ENCODE data around the gene GPX4. TPM values are rescaled to one million over a fixed set of nuclear protein-coding genes. Genes with fewer than 3 reads are reported as not detected.
A peak's percentile ranks its signal among the peaks of the same experiment; 100 is the strongest.

Gene GPX4
- total and polyA plus RNA-seq, 2 experiments from 2014 or later = 759 to 860 TPM

DNA sequence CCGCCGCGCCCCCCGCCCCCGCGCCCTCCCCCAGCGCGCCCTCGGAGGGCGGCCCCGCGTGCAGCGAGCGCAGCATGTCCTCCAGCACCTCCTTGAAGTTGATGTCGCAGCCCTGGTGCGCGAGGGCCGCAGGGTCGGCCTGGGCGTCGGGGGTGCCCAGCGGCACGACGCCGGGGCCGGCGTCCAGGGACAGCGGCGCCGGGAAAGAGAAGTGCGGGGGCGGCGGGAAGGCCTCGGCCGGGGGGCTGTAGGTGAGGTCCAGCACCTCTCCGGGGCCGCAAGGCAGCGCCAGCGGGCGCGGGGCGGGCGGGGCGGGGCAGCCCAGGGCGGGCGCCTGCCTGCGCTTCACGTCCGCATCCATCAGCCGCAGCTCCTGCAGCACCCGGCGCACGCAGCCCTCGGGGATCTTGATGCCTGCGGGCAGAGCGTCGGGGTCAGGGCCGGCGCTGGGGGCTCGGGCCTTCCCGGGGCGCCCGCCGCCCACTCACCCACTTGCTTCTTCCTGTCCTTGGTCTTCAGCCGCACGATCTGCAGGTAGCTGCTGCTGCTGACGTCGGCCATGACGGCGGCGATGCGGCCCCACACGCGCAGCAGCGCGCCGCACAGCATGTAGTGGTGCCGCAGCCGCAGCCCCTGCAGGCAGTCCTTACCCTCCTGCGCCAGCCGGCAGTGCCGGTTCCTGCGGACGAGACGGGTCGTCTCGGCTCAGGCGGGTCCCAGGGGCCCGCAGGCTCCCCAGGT lies 4.7 kb downstream of the GPX4 start:
- no peak overlapping the region for H3K4me3 ChIP-seq
- no peaks in the 10 kb centered on the region for H3K9me3 ChIP-seq (ENCODE audit: low read depth)

DNA sequence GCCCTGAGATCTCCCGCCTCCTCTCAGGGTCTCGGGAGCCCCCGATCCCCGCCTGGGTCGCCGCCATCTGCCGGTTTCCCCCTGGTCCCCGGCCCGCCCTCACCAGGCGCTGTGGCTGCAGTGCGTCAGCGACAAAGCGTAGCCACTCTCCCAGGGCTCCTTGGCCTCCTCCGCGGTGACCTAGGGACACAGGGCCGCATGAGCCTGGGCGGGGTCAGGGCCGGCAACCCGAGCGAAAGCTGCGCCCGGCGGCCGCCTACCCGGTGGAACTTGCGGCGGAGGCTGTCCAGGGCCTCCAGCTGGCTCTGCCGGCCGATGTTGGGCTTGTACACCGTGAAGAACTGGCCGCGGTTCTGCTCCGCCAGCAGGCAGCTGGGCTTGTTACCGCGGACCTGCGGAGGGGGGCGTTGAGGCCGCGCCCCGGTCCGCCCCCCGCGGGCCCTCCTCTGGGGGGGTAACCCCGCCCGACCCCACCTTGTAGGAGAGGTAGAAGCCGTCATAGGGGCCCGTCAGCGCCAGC lies 5.3 kb downstream of the GPX4 start:
- Histone ChIP-seq H3K36me3 (peaks cover 10% of the 10 kb centered on the region), H3K4me3 (no peak overlapping the region), H3K27ac (no peak overlapping the region), H3K9me3 (ENCODE audit: low read depth) (no peaks in the 10 kb centered on the region), H3K4me1 (ENCODE audit: low read depth) (peaks cover 21% of the 10 kb centered on the region), H3K27me3 (no peaks in the 10 kb centered on the region)
- DNase-seq (ENCODE audit: low read depth in 1 of 2, low spot score in 1 of 2) = no peak
- TF ChIP-seq, protein P1, sequence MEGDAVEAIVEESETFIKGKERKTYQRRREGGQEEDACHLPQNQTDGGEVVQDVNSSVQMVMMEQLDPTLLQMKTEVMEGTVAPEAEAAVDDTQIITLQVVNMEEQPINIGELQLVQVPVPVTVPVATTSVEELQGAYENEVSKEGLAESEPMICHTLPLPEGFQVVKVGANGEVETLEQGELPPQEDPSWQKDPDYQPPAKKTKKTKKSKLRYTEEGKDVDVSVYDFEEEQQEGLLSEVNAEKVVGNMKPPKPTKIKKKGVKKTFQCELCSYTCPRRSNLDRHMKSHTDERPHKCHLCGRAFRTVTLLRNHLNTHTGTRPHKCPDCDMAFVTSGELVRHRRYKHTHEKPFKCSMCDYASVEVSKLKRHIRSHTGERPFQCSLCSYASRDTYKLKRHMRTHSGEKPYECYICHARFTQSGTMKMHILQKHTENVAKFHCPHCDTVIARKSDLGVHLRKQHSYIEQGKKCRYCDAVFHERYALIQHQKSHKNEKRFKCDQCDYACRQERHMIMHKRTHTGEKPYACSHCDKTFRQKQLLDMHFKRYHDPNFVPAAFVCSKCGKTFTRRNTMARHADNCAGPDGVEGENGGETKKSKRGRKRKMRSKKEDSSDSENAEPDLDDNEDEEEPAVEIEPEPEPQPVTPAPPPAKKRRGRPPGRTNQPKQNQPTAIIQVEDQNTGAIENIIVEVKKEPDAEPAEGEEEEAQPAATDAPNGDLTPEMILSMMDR (IDR thresholded peaks at IDR 0.05; ENCODE audit: low read depth, low read length) = no peak

More for the DNA sequence above, 4.7 kb downstream of the GPX4 start:
- H3K4me1 ChIP-seq (ENCODE audit: low read depth) = peaks cover 18% of the 10 kb centered on the region
- no peaks in the 10 kb centered on the region for H3K27me3 ChIP-seq
- no peak for DNase-seq (ENCODE audit: low read depth in 1 of 2, low spot score in 1 of 2)
- TF ChIP-seq, protein P1 (IDR thresholded peaks at IDR 0.05; ENCODE audit: low read depth, low read length) = no peak
- H3K36me3 ChIP-seq = peaks cover 10% of the 10 kb centered on the region
- no peak overlapping the region for H3K27ac ChIP-seq

DNA sequence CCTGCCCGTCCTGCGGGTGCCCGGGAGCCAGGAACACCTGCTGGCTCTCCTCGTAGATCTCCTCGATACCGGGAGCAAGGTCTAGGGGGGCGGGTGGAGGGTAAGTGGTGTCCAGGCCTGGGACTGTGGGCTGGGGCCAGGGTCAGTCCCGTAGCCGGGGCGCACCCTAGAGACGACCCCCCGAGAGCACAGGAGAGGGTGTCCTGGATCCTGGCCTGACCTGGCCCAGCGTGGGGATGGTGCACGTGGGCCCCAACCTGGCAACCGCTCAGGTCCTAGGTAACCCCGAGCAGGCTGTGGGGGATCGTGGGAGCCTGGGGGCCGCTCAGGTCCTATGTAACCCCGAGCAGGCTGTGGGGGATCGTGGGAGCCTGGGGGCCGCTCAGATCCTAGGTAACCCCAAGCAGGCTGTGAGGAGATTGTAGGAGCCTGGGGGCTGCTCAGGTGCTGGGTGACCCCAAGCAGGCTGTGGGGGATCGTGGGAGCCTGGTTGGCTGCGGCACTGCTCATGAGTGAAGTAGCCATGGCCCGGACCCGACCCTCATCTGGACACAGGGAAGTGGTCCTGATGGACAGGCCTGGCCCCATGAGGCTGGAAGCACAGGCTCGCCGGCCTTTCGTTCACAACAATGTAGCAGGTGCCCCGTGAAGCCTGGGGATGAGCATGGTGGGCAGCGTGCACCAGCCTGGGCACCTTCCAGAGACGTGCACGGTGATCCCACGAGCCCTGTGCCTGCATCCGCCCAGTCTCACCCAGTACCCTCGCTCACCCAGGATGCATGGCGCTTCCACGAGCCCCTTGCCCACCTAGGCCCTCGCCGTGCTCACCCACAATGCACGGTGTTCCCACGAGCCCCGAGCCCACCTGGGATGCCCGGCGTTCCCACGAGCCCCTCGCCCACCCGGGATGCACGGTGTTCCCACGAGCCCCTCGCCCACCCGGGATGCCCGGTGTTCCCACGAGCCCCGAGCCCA lies 6.2 kb downstream of the GPX4 start:
- Histone ChIP-seq H3K4me3 (no peak overlapping the region), H3K27me3 (no peaks in the 10 kb centered on the region), H3K4me1 (ENCODE audit: low read depth) (peaks cover 21% of the 10 kb centered on the region), H3K27ac (no peak overlapping the region), H3K36me3 (peaks cover 10% of the 10 kb centered on the region), H3K9me3 (ENCODE audit: low read depth) (no peaks in the 10 kb centered on the region)
- no peak for DNase-seq (ENCODE audit: low read depth in 1 of 2, low spot score in 1 of 2)
- TF ChIP-seq, protein P1 (IDR thresholded peaks at IDR 0.05; ENCODE audit: low read depth, low read length) = no peak

DNA sequence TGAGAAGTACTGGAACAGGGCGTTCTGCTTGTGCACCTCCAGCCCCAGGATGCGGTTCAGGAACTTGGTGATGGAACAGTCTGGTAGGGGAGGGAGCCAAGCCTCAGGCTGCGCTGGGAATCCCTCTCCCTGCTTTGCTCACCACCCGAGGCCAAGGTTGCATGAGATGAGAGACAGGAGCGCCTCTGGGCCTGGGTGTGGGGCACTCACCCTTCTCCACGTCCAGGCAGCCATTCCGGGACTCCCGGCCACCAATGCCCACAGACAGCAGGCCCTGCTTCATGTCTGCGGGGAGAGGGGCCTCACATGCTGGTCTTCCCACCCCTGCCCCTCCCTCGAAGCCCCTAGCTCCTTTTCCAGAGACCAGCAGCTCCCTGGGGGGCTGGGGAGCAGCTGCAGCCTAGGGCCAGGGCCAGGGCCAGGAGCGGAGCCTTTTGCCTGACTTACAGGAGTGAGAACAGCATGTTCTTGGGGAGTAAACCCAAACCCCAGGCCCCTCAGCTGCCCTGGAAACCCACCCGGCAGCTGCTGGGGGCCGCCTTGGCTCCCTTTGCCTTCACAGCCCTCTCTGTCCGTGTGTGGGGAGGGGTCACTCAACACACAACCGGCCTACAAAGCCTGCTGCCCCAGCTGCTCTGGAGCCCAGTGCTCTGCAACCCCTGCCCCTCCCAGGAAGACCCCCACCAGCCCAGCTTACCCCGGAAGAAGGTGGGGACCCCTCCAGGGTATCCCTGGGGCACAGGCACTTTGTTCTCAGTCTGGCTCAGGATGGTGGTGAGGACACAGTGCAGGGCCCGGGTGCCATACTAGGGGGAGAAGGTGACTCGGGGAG lies 7.2 kb downstream of the GPX4 start:
- peak overlapping the region; percentile 6 for H3K27ac ChIP-seq
- H3K4me3 ChIP-seq = no peak overlapping the region
- H3K4me1 ChIP-seq (ENCODE audit: low read depth) = peaks cover 17% of the 10 kb centered on the region
- no peaks in the 10 kb centered on the region for H3K9me3 ChIP-seq (ENCODE audit: low read depth)
- peaks cover 8% of the 10 kb centered on the region for H3K36me3 ChIP-seq
- TF ChIP-seq, protein P1 (IDR thresholded peaks at IDR 0.05; ENCODE audit: low read depth, low read length) = no peak
- DNase-seq (ENCODE audit: low read depth in 1 of 2, low spot score in 1 of 2) = peak in 1 of 2 donors; percentile 33
- no peaks in the 10 kb centered on the region for H3K27me3 ChIP-seq
